SU-DHL-6 (cell line): ENCODE results near the gene DNMT3A.

Experiments
- H2AFZ ChIP-seq: fragments of 200-600 bp; sonication (generic); 2 replicates; pipeline ENCODE4 v1.6.1; 2014; ENCODE audit warnings: low read depth, mild to moderate bottlenecking, moderate library complexity, mixed read lengths, antibody characterized with exemption, low read length; ENCODE audit not compliant: severe bottlenecking
- H3F3A ChIP-seq: fragments of 200-600 bp; shearing (Covaris generic); 2 replicates; pipeline ENCODE4 v1.6.0; 2016; ENCODE audit warnings: antibody characterized with exemption, mild to moderate bottlenecking; ENCODE audit not compliant: insufficient read depth
- H3K27ac ChIP-seq: fragments of 200-600 bp; sonication (generic); 2 replicates; pipeline ENCODE4 v1.5.1; 2016; ENCODE audit warnings: low read depth, mild to moderate bottlenecking, low read length, moderate library complexity, mixed read lengths
- H3K27me3 ChIP-seq: fragments of 200-600 bp; sonication (generic), shearing (Covaris generic); 2 replicates; pipeline ENCODE4 v1.6.0; 2014; ENCODE audit warnings: mild to moderate bottlenecking, low read length
- H3K36me3 ChIP-seq: fragments of 200-600 bp; sonication (generic); 2 replicates; pipeline ENCODE4 v1.6.1; 2014; ENCODE audit warnings: mild to moderate bottlenecking, low read length, mixed read lengths
- H3K4me2 ChIP-seq: fragments of 300-600, 200-600 bp; shearing (Covaris generic), sonication (generic); 2 replicates; pipeline ENCODE4 v1.6.0; 2014; ENCODE audit warnings: low read length, low read depth, mild to moderate bottlenecking; ENCODE audit not compliant: poor library complexity, severe bottlenecking
- H3K4me3 ChIP-seq: fragments of 200-600 bp; sonication (generic); 2 replicates; pipeline ENCODE4 v1.5.1; 2014; ENCODE audit warnings: antibody characterized with exemption, low read length, mild to moderate bottlenecking, mixed read lengths; ENCODE audit not compliant: insufficient read depth, poor library complexity, severe bottlenecking
- H3K79me2 ChIP-seq: fragments of 200-600 bp; sonication (generic); 2 replicates; pipeline ENCODE4 v1.6.1; 2014; ENCODE audit warnings: mild to moderate bottlenecking, low read length, moderate library complexity; ENCODE audit not compliant: insufficient read depth
- H3K9ac ChIP-seq: fragments of 200-600 bp; sonication (generic); 2 replicates; pipeline ENCODE4 v1.7.0; 2014; ENCODE audit warnings: mild to moderate bottlenecking, low read length
- H3K9me2 ChIP-seq: fragments of 200-600 bp; sonication (generic); replicated peaks from 2 replicates; pipeline ENCODE4 v1.6.1; 2014; ENCODE audit warnings: low read length; ENCODE audit not compliant: insufficient read depth
- H3K9me3 ChIP-seq: fragments of 200-600 bp; sonication (generic); 2 replicates; pipeline ENCODE4 v1.6.1; 2014; ENCODE audit warnings: low read length, mixed read lengths; ENCODE audit not compliant: insufficient read depth
- H4K20me1 ChIP-seq: fragments of 200-600 bp; sonication (generic); 2 replicates; pipeline ENCODE4 v1.6.1; 2014; ENCODE audit warnings: low read depth, mild to moderate bottlenecking, antibody characterized with exemption, low read length, moderate library complexity, mixed read lengths
- EZH2phosphoT487 ChIP-seq: fragments of 200-600 bp; sonication (generic), shearing (Covaris generic); conservative IDR thresholded peaks from 2 replicates; pipeline ENCODE4 v1.6.1; 2018; ENCODE audit warnings: mild to moderate bottlenecking, antibody characterized with exemption, low read length, moderate library complexity, mixed read lengths
- TF ChIP-seq, protein P1 (sequence below): fragments of 200-600 bp; sonication (generic); IDR thresholded peaks from one replicate; pipeline ENCODE4 v1.5.1; 2017; ENCODE audit warnings: antibody characterized with exemption, mild to moderate bottlenecking, low read length, moderate library complexity; ENCODE audit not compliant: insufficient read depth, poor library complexity, severe bottlenecking

The DNMT3A gene

DNA sequence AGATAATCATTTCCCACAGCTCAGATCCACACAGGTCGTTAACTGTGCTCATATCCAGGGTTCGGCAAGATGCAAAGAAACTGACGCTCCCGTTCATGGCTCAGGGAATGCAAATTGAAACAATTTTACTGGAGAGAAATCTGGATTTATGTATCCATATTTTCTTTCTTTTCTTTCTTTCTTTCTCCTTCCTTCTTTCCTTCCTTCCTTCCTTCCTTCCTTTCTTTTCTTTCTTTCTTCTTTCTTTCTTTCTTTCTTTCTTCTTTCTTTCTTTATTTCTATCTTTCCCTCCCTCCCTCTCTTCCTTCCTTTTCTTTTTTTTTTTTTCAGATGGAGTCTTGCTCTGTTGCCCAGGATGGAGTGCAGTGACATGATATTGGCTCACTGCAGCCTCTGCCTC lies 153.3 kb downstream of the DNMT3A start:
- Histone ChIP-seq H3K79me2 (no peaks in the 10 kb centered on the region), H3K27ac (no peak overlapping the region), H2AFZ (no peak overlapping the region), H3K27me3 (no peaks in the 10 kb centered on the region), H3K4me3 (no peak overlapping the region), H3K9ac (no peak overlapping the region), H3K4me2 (no peak overlapping the region), H3K36me3 (no peaks in the 10 kb centered on the region), H3F3A (no peaks in the 10 kb centered on the region), H4K20me1 (no peaks in the 10 kb centered on the region), H3K9me2 (no peaks in the 10 kb centered on the region), H3K9me3 (no peaks in the 10 kb centered on the region)
- no peak for TF ChIP-seq EZH2phosphoT487
- TF ChIP-seq, protein P1, sequence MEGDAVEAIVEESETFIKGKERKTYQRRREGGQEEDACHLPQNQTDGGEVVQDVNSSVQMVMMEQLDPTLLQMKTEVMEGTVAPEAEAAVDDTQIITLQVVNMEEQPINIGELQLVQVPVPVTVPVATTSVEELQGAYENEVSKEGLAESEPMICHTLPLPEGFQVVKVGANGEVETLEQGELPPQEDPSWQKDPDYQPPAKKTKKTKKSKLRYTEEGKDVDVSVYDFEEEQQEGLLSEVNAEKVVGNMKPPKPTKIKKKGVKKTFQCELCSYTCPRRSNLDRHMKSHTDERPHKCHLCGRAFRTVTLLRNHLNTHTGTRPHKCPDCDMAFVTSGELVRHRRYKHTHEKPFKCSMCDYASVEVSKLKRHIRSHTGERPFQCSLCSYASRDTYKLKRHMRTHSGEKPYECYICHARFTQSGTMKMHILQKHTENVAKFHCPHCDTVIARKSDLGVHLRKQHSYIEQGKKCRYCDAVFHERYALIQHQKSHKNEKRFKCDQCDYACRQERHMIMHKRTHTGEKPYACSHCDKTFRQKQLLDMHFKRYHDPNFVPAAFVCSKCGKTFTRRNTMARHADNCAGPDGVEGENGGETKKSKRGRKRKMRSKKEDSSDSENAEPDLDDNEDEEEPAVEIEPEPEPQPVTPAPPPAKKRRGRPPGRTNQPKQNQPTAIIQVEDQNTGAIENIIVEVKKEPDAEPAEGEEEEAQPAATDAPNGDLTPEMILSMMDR = no peak

DNA sequence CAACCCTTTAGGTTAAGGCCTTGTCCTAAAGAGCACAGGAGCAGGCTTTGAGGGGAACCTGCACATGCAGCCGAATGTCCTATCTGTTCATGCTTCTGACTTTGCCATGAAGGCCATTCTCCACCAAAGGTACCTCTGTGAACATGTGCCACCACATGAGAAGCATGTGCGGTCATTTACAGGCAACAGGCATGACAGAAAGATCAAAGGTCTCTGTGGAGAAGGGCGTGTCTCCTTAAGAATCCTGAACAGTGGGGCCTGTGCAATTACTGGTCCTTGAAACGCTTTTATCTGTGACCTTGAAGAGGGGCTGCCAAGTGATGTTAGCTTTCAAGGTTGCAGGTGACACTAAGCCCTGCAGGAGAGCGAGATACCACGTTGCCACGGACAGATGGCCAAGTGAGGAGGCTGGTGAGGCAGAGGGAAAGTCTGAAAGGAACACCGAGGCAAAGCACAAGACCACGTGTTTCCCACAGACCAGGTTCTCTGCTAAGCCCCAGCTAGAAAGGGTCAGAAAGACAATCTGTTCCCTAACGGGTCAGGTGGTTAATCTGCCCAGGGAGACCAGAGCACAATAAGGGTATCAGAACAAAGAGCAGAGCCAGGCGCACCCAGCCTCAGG lies 153.9 kb downstream of the DNMT3A start:
- Histone ChIP-seq H3K27me3 (no peaks in the 10 kb centered on the region), H2AFZ (no peak overlapping the region), H3K36me3 (no peaks in the 10 kb centered on the region), H4K20me1 (no peaks in the 10 kb centered on the region), H3K4me3 (no peak overlapping the region), H3K9me3 (no peaks in the 10 kb centered on the region), H3K27ac (no peak overlapping the region), H3K9me2 (no peaks in the 10 kb centered on the region), H3F3A (no peaks in the 10 kb centered on the region), H3K9ac (no peak overlapping the region), H3K79me2 (no peaks in the 10 kb centered on the region), H3K4me2 (no peak overlapping the region)
- TF ChIP-seq, protein P1 = no peak
- TF ChIP-seq EZH2phosphoT487 = no peak

DNA sequence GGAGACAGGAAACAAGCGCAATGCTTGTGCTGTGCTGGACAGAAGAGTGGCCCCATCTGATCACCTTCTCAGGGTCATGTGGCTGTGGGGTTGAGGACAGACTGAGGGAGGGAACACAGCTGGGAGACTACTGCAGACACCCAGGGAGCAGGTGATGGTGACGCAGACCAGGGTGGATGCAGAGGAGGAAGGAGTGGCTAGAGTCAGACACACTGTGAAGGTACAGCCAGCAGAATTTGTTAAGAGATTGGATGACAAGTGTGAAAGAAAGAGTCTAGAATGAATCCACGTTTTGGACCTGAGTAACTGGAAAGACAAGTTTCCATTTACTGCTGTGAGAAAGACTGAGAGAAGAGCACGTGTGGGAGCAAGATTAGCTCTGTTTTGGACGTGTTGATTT lies 157.5 kb downstream of the DNMT3A start:
- no peak for TF ChIP-seq EZH2phosphoT487
- TF ChIP-seq, protein P1 = no peak
- H3K9me2 ChIP-seq = no peaks in the 10 kb centered on the region
- no peaks in the 10 kb centered on the region for H3K36me3 ChIP-seq
- H3K4me3 ChIP-seq = no peak overlapping the region
- H2AFZ ChIP-seq = no peak overlapping the region
- H3K27ac ChIP-seq = no peak overlapping the region
- H3F3A ChIP-seq = no peaks in the 10 kb centered on the region
- H3K9ac ChIP-seq = no peak overlapping the region
- H3K79me2 ChIP-seq = no peaks in the 10 kb centered on the region
- no peaks in the 10 kb centered on the region for H3K27me3 ChIP-seq
- no peaks in the 10 kb centered on the region for H4K20me1 ChIP-seq
- no peak overlapping the region for H3K4me2 ChIP-seq
- no peaks in the 10 kb centered on the region; the same call in 1 of the 2 replicates for H3K9me3 ChIP-seq
